Fibroblast of villous mesenchyme (primary cell): ENCODE measurements around the gene TMC3. TPM values are rescaled to one million over a fixed set of nuclear protein-coding genes. Genes with fewer than 3 reads are reported as not detected.

Experiments used
- DNase-seq: peaks from one replicate; pipeline ENCODE4 v3.0.0-alpha.2; 2010; ENCODE audit warnings: low read depth
- H3K4me3 ChIP-seq: 2 replicates; pipeline ENCODE4 v1.5.1; 2011; ENCODE audit warnings: low read depth, mild to moderate bottlenecking, low read length
- total RNA-seq: library from RNA; depleted of rRNA; stranded (reverse); fragments of >200 nt; gene quantifications from 2 replicates; pipeline ENCODE4 v1.2.3, GENCODE V29; 2012
- TF ChIP-seq, protein P1 (sequence below): IDR thresholded peaks from 2 replicates; pipeline ENCODE4 v1.5.1; 2012; ENCODE audit warnings: low read depth, mild to moderate bottlenecking, low read length; ENCODE audit not compliant: insufficient read depth

The TMC3 gene
- total RNA-seq, 1 donor = not detected

DNA sequence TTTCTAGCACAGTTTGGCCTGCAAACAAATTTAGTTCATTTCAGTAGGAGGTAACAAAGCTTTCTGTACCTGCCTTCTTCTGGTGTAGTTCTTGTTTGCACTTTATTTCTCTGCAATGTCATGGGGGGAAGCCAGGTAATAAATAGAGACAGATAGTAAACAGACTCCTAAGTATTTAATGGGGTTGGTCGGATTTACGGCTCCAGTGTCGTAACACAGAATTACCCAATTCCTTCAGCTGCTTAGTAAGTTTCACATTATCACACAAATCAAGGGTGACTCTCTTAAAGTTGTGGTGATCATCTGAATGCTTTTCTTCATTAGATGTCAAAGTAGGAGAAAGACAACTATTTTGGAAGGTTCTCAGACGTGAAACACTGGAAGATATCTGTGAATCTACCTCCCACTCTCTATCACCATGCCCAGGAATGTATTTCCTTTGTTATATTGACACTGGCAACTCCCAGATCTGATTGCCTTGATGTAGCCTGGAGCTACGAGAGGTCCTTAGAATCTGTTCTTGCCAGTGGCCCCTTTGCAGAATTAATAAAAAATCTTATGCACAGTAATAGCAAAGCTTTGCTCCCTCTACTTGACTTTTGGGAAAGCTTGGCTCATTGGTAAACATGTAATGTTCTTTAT, 25.0 kb upstream of the TMC3 start:
- peak; percentile 97 for DNase-seq
- H3K4me3 ChIP-seq = no peak overlapping the region
- TF ChIP-seq, protein P1, sequence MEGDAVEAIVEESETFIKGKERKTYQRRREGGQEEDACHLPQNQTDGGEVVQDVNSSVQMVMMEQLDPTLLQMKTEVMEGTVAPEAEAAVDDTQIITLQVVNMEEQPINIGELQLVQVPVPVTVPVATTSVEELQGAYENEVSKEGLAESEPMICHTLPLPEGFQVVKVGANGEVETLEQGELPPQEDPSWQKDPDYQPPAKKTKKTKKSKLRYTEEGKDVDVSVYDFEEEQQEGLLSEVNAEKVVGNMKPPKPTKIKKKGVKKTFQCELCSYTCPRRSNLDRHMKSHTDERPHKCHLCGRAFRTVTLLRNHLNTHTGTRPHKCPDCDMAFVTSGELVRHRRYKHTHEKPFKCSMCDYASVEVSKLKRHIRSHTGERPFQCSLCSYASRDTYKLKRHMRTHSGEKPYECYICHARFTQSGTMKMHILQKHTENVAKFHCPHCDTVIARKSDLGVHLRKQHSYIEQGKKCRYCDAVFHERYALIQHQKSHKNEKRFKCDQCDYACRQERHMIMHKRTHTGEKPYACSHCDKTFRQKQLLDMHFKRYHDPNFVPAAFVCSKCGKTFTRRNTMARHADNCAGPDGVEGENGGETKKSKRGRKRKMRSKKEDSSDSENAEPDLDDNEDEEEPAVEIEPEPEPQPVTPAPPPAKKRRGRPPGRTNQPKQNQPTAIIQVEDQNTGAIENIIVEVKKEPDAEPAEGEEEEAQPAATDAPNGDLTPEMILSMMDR = no peak

DNA sequence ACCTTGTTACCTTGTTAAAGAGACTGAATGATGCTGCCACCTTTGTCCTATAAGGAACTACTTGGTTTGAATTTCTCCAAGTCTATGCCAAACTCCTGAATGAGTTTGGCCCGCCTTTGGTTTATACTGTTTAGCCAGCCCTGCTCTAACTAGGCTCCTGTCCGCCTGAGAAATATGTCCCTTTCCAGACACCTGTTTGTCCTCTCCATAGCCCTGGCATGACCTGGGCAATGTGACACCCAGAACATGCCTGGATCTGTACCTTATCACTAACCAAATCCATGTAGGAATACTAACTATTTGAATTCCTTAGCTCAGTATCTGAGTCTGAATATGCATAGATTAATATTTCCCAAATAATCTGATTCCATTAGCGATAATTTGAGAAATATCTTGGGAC, 24.4 kb upstream of the TMC3 start:
- no peak overlapping the region for H3K4me3 ChIP-seq
- TF ChIP-seq, protein P1 = no peak

DNA sequence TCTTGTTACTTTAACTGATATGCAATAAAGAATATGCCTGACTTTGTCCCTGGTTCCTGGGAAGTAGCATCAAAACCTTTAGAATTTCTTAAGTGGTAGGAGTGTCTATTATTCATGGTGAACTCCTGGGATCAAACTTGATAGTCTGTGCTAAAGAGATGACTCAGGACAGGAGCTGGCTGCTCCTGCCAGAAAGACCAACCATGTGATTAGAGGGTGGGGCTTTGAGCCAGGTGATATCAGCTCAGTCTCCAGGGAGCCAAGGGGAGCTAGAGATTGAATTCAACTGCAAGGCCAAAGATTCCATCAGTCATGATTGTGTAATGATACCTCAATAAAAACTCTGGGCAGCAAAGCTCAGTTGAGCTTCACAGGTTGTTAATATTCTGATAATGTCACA, 20.6 kb upstream of the TMC3 start:
- no peak for DNase-seq
- TF ChIP-seq, protein P1 = no peak
- no peak overlapping the region for H3K4me3 ChIP-seq

More for the DNA sequence above, 24.4 kb upstream of the TMC3 start:
- DNase-seq = no peak

DNA sequence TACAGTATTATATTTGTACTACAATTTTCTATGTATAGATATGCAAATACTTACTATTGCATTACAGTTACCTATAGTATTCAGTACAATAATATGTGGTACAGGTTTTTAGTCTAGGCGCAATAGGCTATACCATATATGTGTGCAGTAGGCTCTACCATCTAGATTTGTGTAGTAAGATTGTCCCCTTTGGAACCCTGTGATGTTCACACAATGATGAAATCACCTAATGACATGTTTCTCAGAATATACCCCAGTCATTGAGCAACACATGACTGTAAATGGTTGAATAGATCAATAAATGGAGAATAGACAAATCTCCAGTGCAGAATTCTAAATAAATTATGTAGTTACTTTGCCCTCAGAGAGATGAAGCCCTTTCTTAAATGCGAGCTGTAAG, 17.6 kb upstream of the TMC3 start:
- TF ChIP-seq, protein P1 = no peak
- H3K4me3 ChIP-seq = no peak overlapping the region
- DNase-seq = no peak

DNA sequence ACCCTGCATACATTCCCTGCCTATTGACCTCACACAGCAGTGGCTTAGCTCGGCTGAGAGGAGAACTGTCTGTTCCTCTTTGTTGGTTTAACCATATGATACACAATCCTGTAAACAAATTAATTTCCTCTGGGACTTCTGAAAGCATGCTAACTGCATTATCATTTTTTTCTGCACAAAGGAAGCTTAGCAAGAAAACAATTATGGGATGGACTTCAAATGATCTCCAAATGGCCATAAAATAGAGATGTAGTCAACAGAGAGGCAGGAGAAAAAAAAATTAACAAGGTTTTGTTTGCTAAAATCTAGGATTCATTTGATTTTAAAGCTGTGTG, 14.4 kb upstream of the TMC3 start:
- TF ChIP-seq, protein P1 = no peak
- H3K4me3 ChIP-seq = no peak overlapping the region
- peak; percentile 19 for DNase-seq

DNA sequence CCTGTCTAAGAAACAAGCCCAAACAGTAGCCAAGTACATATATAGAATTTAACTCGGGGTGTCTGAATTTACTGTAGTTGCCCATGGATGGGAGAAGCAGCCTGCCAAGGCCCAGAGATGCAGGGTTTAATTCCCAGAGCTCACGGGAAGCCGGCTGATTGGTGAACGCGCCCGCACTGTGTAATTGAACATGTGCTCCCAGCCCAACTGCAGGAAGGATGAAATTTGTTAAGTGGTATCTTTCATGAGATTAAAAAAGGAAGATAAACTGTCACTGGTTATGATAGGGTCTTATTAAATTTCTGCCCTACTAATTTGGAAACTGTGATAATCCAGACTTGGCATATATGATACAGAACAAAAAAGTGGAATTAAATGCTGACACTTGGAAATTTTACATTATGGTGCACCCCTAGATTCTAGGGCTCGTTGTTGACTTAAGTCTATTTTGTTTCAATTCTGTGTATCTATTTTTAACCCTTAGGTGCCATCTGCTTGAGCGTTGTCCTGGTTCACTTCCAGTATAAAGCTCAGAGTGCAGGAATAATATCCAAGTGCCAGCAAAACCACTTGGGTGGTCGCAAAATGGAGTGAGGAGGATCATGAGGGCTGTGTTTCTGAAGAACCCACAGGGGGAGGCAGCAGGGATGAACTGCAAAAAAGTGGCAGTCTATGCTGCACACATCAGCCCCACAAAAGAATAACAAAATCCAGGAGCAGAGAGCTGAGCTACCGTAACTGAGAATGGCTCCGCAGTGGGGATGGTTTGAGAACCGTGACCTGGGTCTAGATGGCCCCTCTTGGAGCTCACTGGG, 13.8 kb upstream of the TMC3 start:
- no peak for DNase-seq
- TF ChIP-seq, protein P1 = no peak
- H3K4me3 ChIP-seq = no peak overlapping the region
